Left colon (tissue), 2 donors: ENCODE data around the gene IMMP2L. TPM values are rescaled to one million over a fixed set of nuclear protein-coding genes. Genes with fewer than 3 reads are reported as not detected.
"Not testable (repeated sequence)": the region's sequence is repeated elsewhere in the genome, so short reads cannot be mapped to it uniquely, and the experiment has no call there.

Source experiments
- ATAC-seq: fragments of 200-7000 bp; cut with Tn5 transposase; one replicate; pipeline ENCODE4 v1.9.1; 2020; ENCODE audit warnings: mild to moderate bottlenecking, moderate library complexity
- DNase-seq, 2 donors: peaks; one replicate each; pipeline ENCODE4 v3.0.0-alpha.2; 2020
- intact Hi-C, 2 donors: fragments of 100-400 bp; cut with DNase I in 1 of 2; cut with micrococcal nuclease in 1 of 2; formaldehyde crosslinking; loops; one replicate each; pipeline versions ENCODE4 v1.11.2 to v1.14.0; 2022; cut with DNase I, micrococcal nuclease
- total RNA-seq, 2 donors: library from RNA; stranded (reverse); fragmentation: NEBNext Ultra II Directional; extraction: Animal tissue kit (Norgen Biotek cat#: 25700); gene quantifications; one replicate each; pipeline ENCODE4 v1.2.1, GENCODE V29; 2021
- donor health status: DM: no; HTN: no; CAD: no.
- donor health status: DM: yes; HTN: yes; CAD: no.

IMMP2L gene
- total RNA-seq, 2 donors from 2014 or later, result 11.1 to 11.8 TPM

GRCh38 chr7:111081546-111082267 is 480.6 kb downstream of the IMMP2L start:
- no peak for ATAC-seq
- intact Hi-C loops, result no loop called here
- no peak for DNase-seq

GRCh38 chr7:111080495-111081105 is 481.7 kb downstream of the IMMP2L start:
- ATAC-seq (no peak), DNase-seq (no peak)
- intact Hi-C loops, result no loop called here

GRCh38 chr7:111077001-111077400 is 485.3 kb downstream of the IMMP2L start:
- no peak for ATAC-seq
- intact Hi-C loops, result no loop called here
- no peak for DNase-seq

GRCh38 chr7:111076205-111076604 is 486.1 kb downstream of the IMMP2L start:
- intact Hi-C loops, result no loop called here
- no peak for DNase-seq
- ATAC-seq, result no peak

GRCh38 chr7:111075498-111075897 is 486.8 kb downstream of the IMMP2L start:
- DNase-seq (no peak), ATAC-seq (no peak)
- intact Hi-C loops, result no loop called here

DNA sequence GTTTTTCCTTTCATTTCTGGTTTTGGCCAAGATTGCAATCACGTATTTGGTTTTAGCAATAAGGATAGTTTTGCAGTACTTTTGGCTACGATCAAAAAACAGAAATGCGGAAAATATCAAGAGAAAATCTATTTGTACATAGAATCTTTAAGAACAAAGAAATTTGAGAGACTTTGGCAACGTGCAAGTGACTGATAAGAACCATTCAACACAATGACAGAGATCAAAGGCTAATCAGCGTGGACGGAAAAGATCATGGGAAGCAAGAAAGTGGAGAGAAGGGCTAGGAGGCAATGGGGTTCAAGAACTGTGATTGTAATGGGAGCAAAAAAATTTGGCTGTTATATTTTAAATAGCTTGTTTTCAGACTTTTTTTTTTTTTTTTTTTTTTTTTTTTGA is 487.5 kb downstream of the IMMP2L start:
- DNase-seq (no peak), ATAC-seq (no peak)
- intact Hi-C loops, result no loop called here

DNA sequence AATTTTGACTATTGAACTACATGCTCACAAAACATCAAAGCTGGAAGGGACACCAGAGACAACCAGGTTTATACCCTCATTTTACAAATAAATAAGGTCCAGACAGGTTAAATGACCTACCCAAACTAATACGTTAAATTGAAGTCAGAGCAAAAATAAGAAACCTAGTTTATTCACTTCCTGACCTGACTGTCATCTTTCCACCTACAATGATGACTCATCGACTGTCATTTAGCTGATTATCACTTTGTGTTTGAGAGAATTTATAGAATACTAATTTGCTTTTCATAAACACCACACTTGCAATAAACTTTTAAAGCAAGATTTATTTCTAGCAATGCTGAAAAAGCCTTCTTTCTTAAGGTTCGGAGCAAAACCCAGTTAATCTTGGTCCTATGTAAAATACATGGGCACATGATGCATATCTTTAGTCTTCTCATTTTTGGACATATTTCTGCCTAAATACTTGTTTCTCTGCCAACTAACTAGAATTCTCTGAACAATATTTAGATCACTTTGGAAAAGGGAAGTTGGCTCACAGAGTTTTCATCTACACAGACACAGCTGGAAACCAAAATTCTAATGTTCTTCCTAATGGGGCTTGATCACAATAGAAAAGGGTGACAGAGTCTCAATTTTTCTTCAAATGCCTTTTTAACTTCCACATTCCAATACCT is 488.1 kb downstream of the IMMP2L start:
- no peak for ATAC-seq

DNA sequence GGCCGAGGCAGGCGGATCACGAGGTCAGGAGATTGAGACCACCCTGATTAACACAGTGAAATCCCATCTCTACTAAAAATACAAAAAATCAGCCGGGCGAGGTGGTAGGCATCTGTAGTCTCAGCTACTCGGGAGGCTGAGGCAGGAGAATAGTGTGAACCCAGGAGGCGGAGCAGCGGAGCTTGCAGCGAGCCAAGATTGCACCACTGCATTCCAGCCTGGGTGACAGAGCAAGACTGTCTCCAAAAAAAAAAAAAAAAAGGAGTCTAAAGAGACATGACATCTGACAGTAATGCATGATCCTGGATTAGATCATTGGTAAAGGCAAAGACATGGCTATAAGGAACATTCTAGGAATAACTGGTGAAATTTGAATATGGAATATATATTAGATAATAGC is 489.6 kb downstream of the IMMP2L start:
- intact Hi-C loops, DNase-seq, ATAC-seq: not testable (repeated sequence)

More for the DNA sequence above, 488.1 kb downstream of the IMMP2L start:
- DNase-seq, result no peak
- intact Hi-C loops, result no loop called here

GRCh38 chr7:111071556-111071955 is 490.7 kb downstream of the IMMP2L start:
- intact Hi-C loops, result no loop called here
- ATAC-seq, result no peak
- DNase-seq, result no peak

DNA sequence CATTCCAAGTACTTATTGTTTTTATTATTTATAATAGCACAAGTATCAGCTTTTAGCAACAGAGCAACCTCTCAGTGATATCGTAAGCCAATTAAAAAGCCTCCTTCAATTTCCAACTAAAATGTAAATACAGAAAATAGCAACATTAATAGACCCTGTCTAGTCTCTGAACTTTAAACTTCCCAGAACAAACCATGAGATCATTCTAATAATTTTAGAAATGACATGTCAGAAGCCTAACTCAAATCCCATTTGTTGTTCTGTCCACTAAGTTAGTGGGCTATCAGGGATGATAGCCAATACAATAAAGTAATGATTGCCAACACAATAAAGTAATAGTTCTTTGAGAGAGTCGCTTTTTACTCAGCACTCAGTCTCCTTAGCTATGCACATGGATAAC is 493.7 kb downstream of the IMMP2L start:
- intact Hi-C loops, result no loop called here
- ATAC-seq, result no peak

GRCh38 chr7:111067682-111068081 is 494.6 kb downstream of the IMMP2L start:
- ATAC-seq, result no peak
- intact Hi-C loops, result no loop called here
- no peak for DNase-seq

More for the DNA sequence above, 493.7 kb downstream of the IMMP2L start:
- no peak for DNase-seq

GRCh38 chr7:111067251-111067650 is 495.0 kb downstream of the IMMP2L start:
- intact Hi-C loops, result no loop called here
- no peak for DNase-seq
- no peak for ATAC-seq

- intact Hi-C loops, result no loop called here
- ATAC-seq (no peak), DNase-seq (no peak)
Measured at GRCh38 chr7:111063166-111063565, 499.1 kb downstream of the IMMP2L start.

- intact Hi-C loops, result no loop called here
- no peak for ATAC-seq
- no peak for DNase-seq
Measured at GRCh38 chr7:111059833-111060232, 502.5 kb downstream of the IMMP2L start.

- intact Hi-C loops, result no loop called here
- DNase-seq (no peak), ATAC-seq (no peak)
Measured at GRCh38 chr7:111057066-111057465, 505.2 kb downstream of the IMMP2L start.

- DNase-seq (no peak), ATAC-seq (no peak)
- intact Hi-C loops, result no loop called here
Measured at GRCh38 chr7:111056371-111056770, 505.9 kb downstream of the IMMP2L start.

DNA sequence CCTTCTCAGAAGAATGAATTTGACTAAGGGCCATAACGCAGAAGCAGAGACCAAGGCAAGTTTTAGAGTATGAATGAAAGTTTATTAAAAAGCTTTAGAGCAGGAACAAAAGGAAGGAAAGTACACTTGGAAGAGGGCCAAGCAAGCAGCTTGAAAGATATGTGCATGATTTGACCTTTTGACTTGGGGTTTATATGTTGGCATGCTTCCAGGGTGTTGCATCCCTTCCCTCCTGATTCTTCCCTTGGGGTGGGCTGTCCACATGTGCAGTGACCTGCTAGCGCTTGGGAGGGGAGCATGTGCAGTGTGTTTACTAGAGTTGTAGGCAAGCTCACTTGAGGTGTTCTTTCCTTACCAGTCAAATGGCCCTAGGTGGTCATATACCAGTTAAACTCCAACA is 509.3 kb downstream of the IMMP2L start:
- ATAC-seq (no peak), DNase-seq (no peak)
- intact Hi-C loops, result no loop called here

- no peak for DNase-seq
- intact Hi-C loops, result no loop called here
- no peak for ATAC-seq
Measured at GRCh38 chr7:111051832-111052231, 510.5 kb downstream of the IMMP2L start.

DNA sequence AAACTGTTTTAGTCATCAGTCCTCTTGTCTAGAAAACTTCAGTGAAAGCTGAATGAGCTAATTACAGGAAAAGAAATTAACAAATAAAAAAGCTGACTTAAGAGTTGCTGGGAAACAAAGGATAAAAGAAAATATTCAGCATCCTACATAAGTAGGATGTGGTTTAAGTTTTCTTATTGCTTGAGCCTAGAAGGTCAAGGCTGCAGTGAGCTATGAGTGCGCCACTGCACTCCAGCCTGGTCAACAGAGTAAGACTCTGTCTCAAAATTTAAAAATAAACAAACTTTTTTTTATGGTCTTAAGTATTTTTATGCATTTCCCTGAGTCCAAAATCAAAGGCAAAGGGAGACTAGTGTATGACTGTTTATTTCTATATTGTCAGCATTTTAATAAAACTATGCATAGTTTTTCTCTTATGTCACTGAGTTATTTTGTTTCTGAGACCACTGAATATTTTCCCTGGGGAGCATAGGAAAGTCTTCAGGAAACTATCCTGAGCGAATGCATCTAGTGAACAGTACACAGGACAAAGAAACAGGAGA is 511.3 kb downstream of the IMMP2L start:
- no peak for DNase-seq
- intact Hi-C loops, result no loop called here
- ATAC-seq, result no peak
